CD14-positive monocyte (primary cell): Measurements from ENCODE around the gene CEACAM6. TPM values are rescaled to one million over a fixed set of nuclear protein-coding genes. Genes with fewer than 3 reads are reported as not detected.
A peak's percentile ranks its signal among the peaks of the same experiment; 100 is the strongest.

ENCODE experiments used
- DNase-seq, 3 donors: peaks; one replicate each; pipeline ENCODE4 v3.0.0-alpha.2; 2011 to 2022
- H2AFZ ChIP-seq: 2 replicates; pipeline ENCODE4 v1.6.0; 2012; ENCODE audit warnings: mild to moderate bottlenecking, low read depth, low read length, inconsistent platforms; ENCODE audit not compliant: insufficient read depth, poor library complexity, severe bottlenecking
- H3K27ac ChIP-seq, 2 donors: 1 replicate in 1 of 2; 2 replicates in 1 of 2; pipeline ENCODE4 v1.5.1; 2012 to 2013; ENCODE audit warnings: low read length in 2 of 2, control low read depth in 1 of 2, inconsistent platforms in 1 of 2, low read depth in 1 of 2, mild to moderate bottlenecking in 1 of 2
- H3K27me3 ChIP-seq, 2 donors: one replicate each; pipeline versions ENCODE4 v1.6.0 to v1.6.1; 2011 to 2013; ENCODE audit warnings: low read length in 2 of 2; ENCODE audit not compliant: control insufficient read depth in 2 of 2, insufficient read depth in 2 of 2
- H3K36me3 ChIP-seq, 2 donors: replicated peaks in 1 of 2; 1 replicate in 1 of 2; 2 replicates in 1 of 2; pipeline versions ENCODE4 v1.5.1 to v1.6.1; 2012 to 2013; ENCODE audit warnings: low read length in 2 of 2, control low read depth in 1 of 2, inconsistent platforms in 1 of 2, mild to moderate bottlenecking in 1 of 2; ENCODE audit not compliant: insufficient read depth in 2 of 2, control insufficient read depth in 1 of 2
- H3K4me1 ChIP-seq, 2 donors: 1 replicate in 1 of 2; 2 replicates in 1 of 2; pipeline versions ENCODE4 v1.5.1 to v1.6.1; 2012 to 2013; ENCODE audit warnings: low read length in 2 of 2, control low read depth in 1 of 2, inconsistent platforms in 1 of 2, mild to moderate bottlenecking in 1 of 2, moderate library complexity in 1 of 2; ENCODE audit not compliant: insufficient read depth in 2 of 2, control insufficient read depth in 1 of 2
- H3K4me2 ChIP-seq: replicated peaks from 2 replicates; pipeline ENCODE3; 2012; ENCODE audit warnings: low read length, moderate library complexity, mild to moderate bottlenecking; ENCODE audit not compliant: poor library complexity, severe bottlenecking; ENCODE audit errors: extremely low read depth
- H3K4me3 ChIP-seq, 3 experiments: fragments of 200-600 bp in 1 of 3; sonication (generic) in 1 of 3; replicated peaks in 1 of 3; 1 replicate in 2 of 3; 2 replicates in 1 of 3; pipeline ENCODE4 v1.5.1; 2011 to 2013; ENCODE audit warnings: low read length in 3 of 3, mild to moderate bottlenecking in 3 of 3, control low read depth in 2 of 3, low read depth in 2 of 3, inconsistent platforms in 1 of 3, moderate library complexity in 1 of 3
- H3K79me2 ChIP-seq: 2 replicates; pipeline ENCODE4 v1.6.0; 2012; ENCODE audit warnings: mild to moderate bottlenecking, control low read depth, inconsistent platforms, low read length, moderate library complexity; ENCODE audit not compliant: insufficient read depth
- H3K9ac ChIP-seq: 2 replicates; pipeline ENCODE4 v1.6.0; 2017; ENCODE audit warnings: low read length, mild to moderate bottlenecking; ENCODE audit not compliant: insufficient read depth, poor library complexity, severe bottlenecking
- H3K9me3 ChIP-seq, 2 donors: replicated peaks in 1 of 2; 1 replicate in 1 of 2; 2 replicates in 1 of 2; pipeline versions ENCODE4 v1.5.1 to v1.6.1; 2012 to 2013; ENCODE audit warnings: low read length in 2 of 2, control low read depth in 1 of 2; ENCODE audit not compliant: control insufficient read depth in 1 of 2, insufficient read depth in 1 of 2
- H4K20me1 ChIP-seq: 2 replicates; pipeline ENCODE4 v1.6.0; 2012; ENCODE audit warnings: mild to moderate bottlenecking, low read length, control low read depth, moderate library complexity; ENCODE audit not compliant: insufficient read depth
- H3K27ac Mint-ChIP-seq, 7 donors: one replicate each; pipeline ENCODE4 v1.8.0; 2020; ENCODE audit warnings: mild to moderate bottlenecking in 7 of 7, mixed read lengths in 7 of 7, moderate library complexity in 6 of 7, inconsistent platforms in 2 of 7
- H3K27me3 Mint-ChIP-seq, 3 donors: one replicate each; pipeline ENCODE4 v1.8.0; 2021 to 2022; ENCODE audit warnings: low read depth in 3 of 3, mild to moderate bottlenecking in 3 of 3, mixed read lengths in 3 of 3, moderate library complexity in 3 of 3, inconsistent platforms in 1 of 3
- H3K36me3 Mint-ChIP-seq, 2 donors: one replicate each; pipeline ENCODE4 v1.8.0; 2020; ENCODE audit warnings: mixed read lengths in 2 of 2, inconsistent platforms in 1 of 2, mild to moderate bottlenecking in 1 of 2
- H3K4me1 Mint-ChIP-seq: one replicate; pipeline ENCODE4 v1.8.0; 2020; ENCODE audit warnings: mild to moderate bottlenecking, mixed read lengths
- H3K4me3 Mint-ChIP-seq, 2 donors: one replicate each; pipeline ENCODE4 v1.8.0; 2020; ENCODE audit warnings: mild to moderate bottlenecking in 2 of 2, mixed read lengths in 2 of 2, moderate library complexity in 1 of 2
- H3K9me3 Mint-ChIP-seq, 7 donors: one replicate each; pipeline ENCODE4 v1.8.0; 2020 to 2022; ENCODE audit warnings: mixed read lengths in 7 of 7, mild to moderate bottlenecking in 6 of 7, moderate library complexity in 6 of 7, inconsistent platforms in 2 of 7
- WGBS: methylation state at CpG from one replicate; pipeline ENCODE4 v1.1.5; 2013; ENCODE audit warnings: missing lambda C conversion rate; ENCODE audit not compliant: insufficient coverage; 5-methylcytosine and 5-hydroxymethylcytosine counted together
- intact Hi-C, 2 donors: fragments of 100-400 bp; cut with micrococcal nuclease; formaldehyde crosslinking; loops; one replicate each; pipeline versions ENCODE4 v1.15.0 to v1.15.1; 2023
- polyA plus RNA-seq, 3 donors: library from polyadenylated mRNA; depleted of rRNA in 1 of 3; unstranded in 2 of 3; stranded (reverse) in 1 of 3; fragments of 300-500 nt in 2 of 3; fragments of >200 nt in 1 of 3; fragmentation: Illumina TruSeq in 2 of 3; gene quantifications; 1 replicate in 2 of 3; 2 replicates in 1 of 3; pipeline ENCODE4 v1.2.3, GENCODE V29; 2012 to 2021
- TF ChIP-seq, protein P1 (sequence below): fragments of 200-600 bp; IDR thresholded peaks from one replicate; pipeline ENCODE4 v1.8.0; 2022; ENCODE audit warnings: antibody characterized with exemption, mild to moderate bottlenecking

Gene CEACAM6
- polyA plus RNA-seq, 3 donors = 0.07 TPM; not detected in 2

DNA sequence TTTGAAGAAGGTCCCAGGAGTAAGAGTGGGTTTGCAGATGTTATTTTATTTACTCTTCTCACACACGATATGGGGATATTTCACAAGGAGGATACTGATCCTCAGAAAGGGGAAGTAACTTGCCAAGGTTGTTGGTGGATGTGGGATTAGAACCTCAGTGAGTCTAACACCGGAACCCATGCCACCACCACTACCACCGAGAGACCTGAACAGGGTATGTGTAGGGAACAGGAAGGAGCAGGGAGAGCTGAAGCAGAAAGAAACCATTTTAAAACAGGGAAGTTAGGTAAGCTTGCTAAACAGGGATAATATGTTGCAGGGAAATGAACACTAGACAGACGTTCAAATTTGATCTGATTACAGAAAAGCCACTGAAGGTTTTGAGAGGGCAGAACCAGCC, 29.4 kb downstream of the CEACAM6 start:
- Mint-ChIP-seq H3K27ac (peak overlapping the region in 6 of 7 donors; percentile 5 to 93 (median 77)), H3K4me1 (peaks cover 38% of the 10 kb centered on the region), H3K36me3 (no peaks in the 10 kb centered on the region), H3K4me3 (peak overlapping the region in 1 of 2 donors; percentile 75), H3K9me3 (no peaks in the 10 kb centered on the region), H3K27me3 (peaks cover 0 to 7% (median 7%) of the 10 kb centered on the region in 3 donors)
- no peaks in the 10 kb centered on the region for H3K36me3 ChIP-seq
- H3K27me3 ChIP-seq = no peaks in the 10 kb centered on the region
- peak overlapping the region; percentile 59 for H3K4me2 ChIP-seq
- H4K20me1 ChIP-seq = no peaks in the 10 kb centered on the region
- TF ChIP-seq, protein P1, sequence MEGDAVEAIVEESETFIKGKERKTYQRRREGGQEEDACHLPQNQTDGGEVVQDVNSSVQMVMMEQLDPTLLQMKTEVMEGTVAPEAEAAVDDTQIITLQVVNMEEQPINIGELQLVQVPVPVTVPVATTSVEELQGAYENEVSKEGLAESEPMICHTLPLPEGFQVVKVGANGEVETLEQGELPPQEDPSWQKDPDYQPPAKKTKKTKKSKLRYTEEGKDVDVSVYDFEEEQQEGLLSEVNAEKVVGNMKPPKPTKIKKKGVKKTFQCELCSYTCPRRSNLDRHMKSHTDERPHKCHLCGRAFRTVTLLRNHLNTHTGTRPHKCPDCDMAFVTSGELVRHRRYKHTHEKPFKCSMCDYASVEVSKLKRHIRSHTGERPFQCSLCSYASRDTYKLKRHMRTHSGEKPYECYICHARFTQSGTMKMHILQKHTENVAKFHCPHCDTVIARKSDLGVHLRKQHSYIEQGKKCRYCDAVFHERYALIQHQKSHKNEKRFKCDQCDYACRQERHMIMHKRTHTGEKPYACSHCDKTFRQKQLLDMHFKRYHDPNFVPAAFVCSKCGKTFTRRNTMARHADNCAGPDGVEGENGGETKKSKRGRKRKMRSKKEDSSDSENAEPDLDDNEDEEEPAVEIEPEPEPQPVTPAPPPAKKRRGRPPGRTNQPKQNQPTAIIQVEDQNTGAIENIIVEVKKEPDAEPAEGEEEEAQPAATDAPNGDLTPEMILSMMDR = no peak
- H3K9ac ChIP-seq = no peak overlapping the region
- peak; percentile 51 to 75 (median 68) for DNase-seq
- H3K4me3 ChIP-seq = peak overlapping the region in 1 of 3 experiments; percentile 45
- intact Hi-C loops = loop anchor here (2.0 to 5.0 kb wide), 3 partner anchors 32 to 36 kb away; no protein-coding TSS in a partner anchor
- H3K9me3 ChIP-seq = no peaks in the 10 kb centered on the region
- no peak overlapping the region for H2AFZ ChIP-seq
- no peaks in the 10 kb centered on the region for H3K79me2 ChIP-seq
- peaks cover 34 to 41% of the 10 kb centered on the region in 2 donors for H3K4me1 ChIP-seq
- H3K27ac ChIP-seq = peak overlapping the region in 1 of 2 donors; percentile 17
- WGBS = 0% methylated on average over 1 of the region's 4 CpGs

DNA sequence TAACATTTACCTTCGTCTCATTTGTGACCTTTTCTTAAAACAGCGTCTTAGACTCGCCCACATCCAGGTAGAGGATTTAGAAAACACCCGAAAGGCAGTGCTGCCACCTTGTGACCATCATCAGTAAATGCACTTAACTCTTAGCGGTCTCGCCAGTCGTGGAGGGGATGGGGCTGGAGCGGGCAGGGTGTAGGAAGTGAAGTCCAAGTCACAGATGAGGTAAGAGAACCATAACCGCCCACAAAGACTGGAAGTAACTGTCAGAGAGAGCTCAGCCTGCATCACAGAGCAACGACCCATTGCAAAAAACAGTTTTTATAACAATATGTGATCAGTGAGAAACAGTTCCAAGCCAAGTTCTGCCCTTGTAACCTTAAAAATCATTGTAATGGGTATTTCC, 30.3 kb downstream of the CEACAM6 start:
- no peak overlapping the region for H3K9ac ChIP-seq
- peak overlapping the region in 1 of 2 donors; percentile 20 for H3K27ac ChIP-seq
- WGBS = 0% methylated on average over 2 of the region's 10 CpGs
- H3K27me3 ChIP-seq = no peaks in the 10 kb centered on the region
- H3K36me3 ChIP-seq = no peaks in the 10 kb centered on the region
- H3K9me3 Mint-ChIP-seq = no peaks in the 10 kb centered on the region
- H3K4me1 ChIP-seq = peaks cover 34 to 41% of the 10 kb centered on the region in 2 donors
- intact Hi-C loops = loop anchor here in 1 of 2 donors (2.0 to 5.0 kb wide), 2 partner anchors 33 to 35 kb away; no protein-coding TSS in a partner anchor
- H4K20me1 ChIP-seq = no peaks in the 10 kb centered on the region
- no peaks in the 10 kb centered on the region for H3K36me3 Mint-ChIP-seq
- DNase-seq = peak; percentile 82 to 91 (median 85)
- H3K4me2 ChIP-seq = peak overlapping the region; percentile 59
- no peaks in the 10 kb centered on the region for H3K9me3 ChIP-seq
- H2AFZ ChIP-seq = no peak overlapping the region
- peaks cover 38% of the 10 kb centered on the region for H3K4me1 Mint-ChIP-seq
- H3K4me3 ChIP-seq = peak overlapping the region in 1 of 3 experiments; percentile 45
- TF ChIP-seq, protein P1 = peak; percentile 94
- H3K79me2 ChIP-seq = no peaks in the 10 kb centered on the region
- H3K27ac Mint-ChIP-seq = peak overlapping the region; percentile 22 to 81 (median 64)
- H3K4me3 Mint-ChIP-seq = peak overlapping the region; percentile 47 to 79
- peaks cover 0 to 11% (median 7%) of the 10 kb centered on the region in 3 donors for H3K27me3 Mint-ChIP-seq
